PC-9 (cell line): Measurements from ENCODE around the gene ATP5ME.
"Not testable (repeated sequence)": the region's sequence is repeated elsewhere in the genome, so short reads cannot be mapped to it uniquely, and the experiment has no call there.

Source experiments
- CTCF ChIP-seq: fragments of 200-600 bp; sonication (generic); conservative IDR thresholded peaks from 2 replicates; pipeline ENCODE4 v1.6.1; 2017; ENCODE audit warnings: mixed run types, antibody characterized with exemption, mild to moderate bottlenecking, moderate library complexity
- EZH2 ChIP-seq: fragments of 200-600 bp; sonication (generic); IDR thresholded peaks from 2 replicates; pipeline ENCODE4 v1.8.0; 2017; ENCODE audit warnings: antibody characterized with exemption, low read depth

DNA sequence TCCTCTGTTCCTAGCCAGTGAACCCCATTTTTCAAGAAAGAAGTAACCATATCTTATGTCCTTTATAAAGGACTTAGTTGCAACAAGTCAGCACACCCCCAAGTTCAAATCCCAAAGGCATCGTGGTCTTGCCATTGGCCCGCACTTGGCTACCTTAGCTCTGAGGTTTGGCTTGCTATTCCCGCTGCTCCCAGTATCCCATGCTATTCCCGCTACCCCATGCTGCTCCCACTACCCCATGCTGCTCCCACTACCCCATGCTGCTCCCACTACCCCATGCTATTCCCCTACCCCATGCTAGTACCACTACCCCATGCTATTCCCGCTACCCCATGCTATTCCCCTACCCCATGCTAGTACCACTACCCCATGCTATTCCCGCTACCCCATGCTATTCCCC is 5.9 kb downstream of the ATP5ME start:
- TF ChIP-seq CTCF, EZH2: not testable (repeated sequence)
